ENCODE results near the gene PDS5B. TPM values are rescaled to one million over a fixed set of nuclear protein-coding genes. Genes with fewer than 3 reads are reported as not detected.
"Not testable (repeated sequence)": the region's sequence is repeated elsewhere in the genome, so short reads cannot be mapped to it uniquely, and the experiment has no call there.

Gene PDS5B
- total and polyA plus RNA-seq, 2 donors (not counting 1 experiment from before 2014, with no cell fraction given): 6.6 to 62.9 TPM

- Histone ChIP-seq H2AFZ (ENCODE audit: insufficient read depth, low read depth, low read length, poor library complexity, severe bottlenecking) (no peak overlapping the region), H3K79me2 (ENCODE audit: control insufficient read depth, insufficient read depth, low read length) (no peaks in the 10 kb centered on the region), H4K20me1 (ENCODE audit: control insufficient read depth, insufficient read depth, low read length, poor library complexity, severe bottlenecking) (no peaks in the 10 kb centered on the region), H3K9me3 (ENCODE audit: control extremely low read depth in 1 of 3, control insufficient read depth in 2 of 3, insufficient read depth in 1 of 3, low read length in 2 of 3) (no peaks in the 10 kb centered on the region), H3K36me3 (replicated peaks in 1 of 2; ENCODE audit: control extremely low read depth in 1 of 2, control insufficient read depth in 1 of 2, extremely low read depth in 1 of 2, insufficient read depth in 2 of 2, low read length in 1 of 2) (no peaks in the 10 kb centered on the region), H3K27ac (ENCODE audit: low read length in 2 of 2) (no peak overlapping the region), H3K4me2 (replicated peaks; ENCODE audit: low read depth, low read length, poor library complexity, severe bottlenecking) (no peak overlapping the region), H3K27me3 (replicated peaks in 1 of 4; ENCODE audit: control extremely low read depth in 1 of 4, control insufficient read depth in 3 of 4, insufficient read depth in 4 of 4, low read length in 3 of 4) (peaks cover 0 to 4% (median 0%) of the 10 kb centered on the region in 4 experiments), H3K4me3 (ENCODE audit: control extremely low read depth in 1 of 5, extremely low read depth in 1 of 5, insufficient read depth in 1 of 5, low read depth in 2 of 5, low read length in 4 of 5) (no peak overlapping the region), H3K4me1 (ENCODE audit: control insufficient read depth in 2 of 2, insufficient read depth in 2 of 2, low read length in 2 of 2) (no peaks in the 10 kb centered on the region), H3K9ac (ENCODE audit: low read length) (no peak overlapping the region)
- H3K27ac Mint-ChIP-seq: no peak overlapping the region
- 96% methylated on average over 7 of the region's 7 CpGs for WGBS (ENCODE audit: insufficient coverage)
- intact Hi-C loops (cut with micrococcal nuclease): no loop called here
- H3K4me1 Mint-ChIP-seq: no peaks in the 10 kb centered on the region
- no peaks in the 10 kb centered on the region for H3K9me3 Mint-ChIP-seq (ENCODE audit: insufficient read depth)
- H3K27me3 Mint-ChIP-seq: peaks cover 3% of the 10 kb centered on the region
- POLR2A ChIA-PET: no interaction called here
- TF ChIP-seq EZH2 (IDR thresholded peaks at IDR 0.05; ENCODE audit: borderline replicate concordance, insufficient read depth, low read depth, low read length, poor library complexity, severe bottlenecking): no peak
- no peak for TF ChIP-seq CTCF (IDR thresholded peaks at IDR 0.05)
- ATAC-seq (ENCODE audit: low read depth): no peak
- CTCF ChIA-PET: no interaction called here
- no peak overlapping the region for H3K4me3 Mint-ChIP-seq
- DNase-seq: no peak
Measured at GRCh38 chr13:32824675-32825074, 238.4 kb downstream of the PDS5B start.

- H3K9ac ChIP-seq (ENCODE audit: low read length): no peak overlapping the region
- ChIA-PET POLR2A (no interaction called here), CTCF (no interaction called here)
- Mint-ChIP-seq H3K27ac (no peak overlapping the region), H3K4me1 (no peaks in the 10 kb centered on the region), H3K4me3 (no peak overlapping the region), H3K27me3 (peaks cover 3% of the 10 kb centered on the region), H3K9me3 (ENCODE audit: insufficient read depth) (no peaks in the 10 kb centered on the region)
- H4K20me1 ChIP-seq (ENCODE audit: control insufficient read depth, insufficient read depth, low read length, poor library complexity, severe bottlenecking): no peaks in the 10 kb centered on the region
- no peak overlapping the region for H3K4me3 ChIP-seq (ENCODE audit: control extremely low read depth in 1 of 5, extremely low read depth in 1 of 5, insufficient read depth in 1 of 5, low read depth in 2 of 5, low read length in 4 of 5)
- no peak overlapping the region for H2AFZ ChIP-seq (ENCODE audit: insufficient read depth, low read depth, low read length, poor library complexity, severe bottlenecking)
- DNase-seq: no peak
- no peaks in the 10 kb centered on the region for H3K9me3 ChIP-seq (ENCODE audit: control extremely low read depth in 1 of 3, control insufficient read depth in 2 of 3, insufficient read depth in 1 of 3, low read length in 2 of 3)
- ATAC-seq (ENCODE audit: low read depth): no peak
- WGBS (ENCODE audit: insufficient coverage): no CpG with 5 or more reads among the region's 2 CpGs
- no peaks in the 10 kb centered on the region for H3K36me3 ChIP-seq (replicated peaks in 1 of 2; ENCODE audit: control extremely low read depth in 1 of 2, control insufficient read depth in 1 of 2, extremely low read depth in 1 of 2, insufficient read depth in 2 of 2, low read length in 1 of 2)
- TF ChIP-seq EZH2 (IDR thresholded peaks at IDR 0.05; ENCODE audit: borderline replicate concordance, insufficient read depth, low read depth, low read length, poor library complexity, severe bottlenecking) (no peak), CTCF (IDR thresholded peaks at IDR 0.05) (no peak)
- peaks cover 0 to 4% (median 0%) of the 10 kb centered on the region in 4 experiments for H3K27me3 ChIP-seq (replicated peaks in 1 of 4; ENCODE audit: control extremely low read depth in 1 of 4, control insufficient read depth in 3 of 4, insufficient read depth in 4 of 4, low read length in 3 of 4)
- H3K27ac ChIP-seq (ENCODE audit: low read length in 2 of 2): no peak overlapping the region
- intact Hi-C loops (cut with micrococcal nuclease): no loop called here
- no peaks in the 10 kb centered on the region for H3K4me1 ChIP-seq (ENCODE audit: control insufficient read depth in 2 of 2, insufficient read depth in 2 of 2, low read length in 2 of 2)
- no peak overlapping the region for H3K4me2 ChIP-seq (replicated peaks; ENCODE audit: low read depth, low read length, poor library complexity, severe bottlenecking)
- H3K79me2 ChIP-seq (ENCODE audit: control insufficient read depth, insufficient read depth, low read length): no peaks in the 10 kb centered on the region
Measured at GRCh38 chr13:32825481-32825880, 239.2 kb downstream of the PDS5B start.

GRCh38 chr13:32826372-32826771 lies 240.1 kb downstream of the PDS5B start:
- H3K4me3 ChIP-seq (ENCODE audit: control extremely low read depth in 1 of 5, extremely low read depth in 1 of 5, insufficient read depth in 1 of 5, low read depth in 2 of 5, low read length in 4 of 5); H3K27me3 Mint-ChIP-seq; H3K4me1 ChIP-seq (ENCODE audit: control insufficient read depth in 2 of 2, insufficient read depth in 2 of 2, low read length in 2 of 2); H3K9me3 ChIP-seq (ENCODE audit: control extremely low read depth in 1 of 3, control insufficient read depth in 2 of 3, insufficient read depth in 1 of 3, low read length in 2 of 3); H3K79me2 ChIP-seq (ENCODE audit: control insufficient read depth, insufficient read depth, low read length); H3K9ac ChIP-seq (ENCODE audit: low read length); H3K27ac Mint-ChIP-seq; H3K9me3 Mint-ChIP-seq (ENCODE audit: insufficient read depth); H3K27ac ChIP-seq (ENCODE audit: low read length in 2 of 2); H3K36me3 ChIP-seq (replicated peaks in 1 of 2; ENCODE audit: control extremely low read depth in 1 of 2, control insufficient read depth in 1 of 2, extremely low read depth in 1 of 2, insufficient read depth in 2 of 2, low read length in 1 of 2); H3K4me2 ChIP-seq (replicated peaks; ENCODE audit: low read depth, low read length, poor library complexity, severe bottlenecking); H4K20me1 ChIP-seq (ENCODE audit: control insufficient read depth, insufficient read depth, low read length, poor library complexity, severe bottlenecking); H3K4me1 Mint-ChIP-seq; POLR2A ChIA-PET; CTCF ChIA-PET; H3K4me3 Mint-ChIP-seq; intact Hi-C loops (cut with micrococcal nuclease); ATAC-seq (ENCODE audit: low read depth); H3K27me3 ChIP-seq (replicated peaks in 1 of 4; ENCODE audit: control extremely low read depth in 1 of 4, control insufficient read depth in 3 of 4, insufficient read depth in 4 of 4, low read length in 3 of 4); H2AFZ ChIP-seq (ENCODE audit: insufficient read depth, low read depth, low read length, poor library complexity, severe bottlenecking); DNase-seq: not testable (repeated sequence)
- WGBS (ENCODE audit: insufficient coverage): 89% methylated on average over 4 of the region's 5 CpGs

Data from B cell (primary cell).